Right lobe of liver (tissue), 6 donors: ENCODE results near the gene PHF3. TPM values are rescaled to one million over a fixed set of nuclear protein-coding genes. Genes with fewer than 3 reads are reported as not detected.

Experiments
- ATAC-seq, 4 donors: fragments of 200-7000 bp; cut with Tn5 transposase; one replicate each; pipeline ENCODE4 v1.9.1; 2020; ENCODE audit warnings: mild to moderate bottlenecking in 4 of 4, moderate library complexity in 4 of 4
- DNase-seq, 3 donors: peaks; one replicate each; pipeline ENCODE4 v3.0.0-alpha.2; 2020
- H3K27ac ChIP-seq, 3 donors: fragments of 200-600 bp; one replicate each; pipeline ENCODE4 v1.8.0; 2022
- H3K27me3 ChIP-seq, 2 donors: fragments of 200-600 bp; one replicate each; pipeline ENCODE4 v1.8.0; 2022
- H3K36me3 ChIP-seq, 4 donors: fragments of 200-600 bp; sonication (generic) in 1 of 4; one replicate each; pipeline versions ENCODE4 v1.5.1 to v1.8.0; 2017 to 2022; ENCODE audit warnings: control low read depth in 1 of 4
- H3K4me1 ChIP-seq, 4 donors: fragments of 200-600 bp; sonication (generic) in 1 of 4; one replicate each; pipeline versions ENCODE4 v1.5.1 to v1.8.0; 2017 to 2022; ENCODE audit warnings: control low read depth in 1 of 4
- H3K4me3 ChIP-seq, 3 donors: fragments of 200-600 bp; one replicate each; pipeline ENCODE4 v1.8.0; 2022
- H3K9me3 ChIP-seq, 4 donors: fragments of 200-600 bp; sonication (generic) in 1 of 4; one replicate each; pipeline versions ENCODE4 v1.5.1 to v1.8.0; 2017 to 2022; ENCODE audit warnings: control low read depth in 1 of 4
- CTCF ChIP-seq, 4 donors: fragments of 200-600 bp in 3 of 4; fragments of 450-650 bp in 1 of 4; IDR thresholded peaks; one replicate each; pipeline versions ENCODE4 v1.5.1 to v1.8.0; 2016 to 2022; ENCODE audit warnings: antibody characterized with exemption in 4 of 4, mild to moderate bottlenecking in 2 of 4
- POLR2A ChIP-seq: fragments of 450-650 bp; IDR thresholded peaks from one replicate; pipeline ENCODE4 v1.6.1; 2017; ENCODE audit warnings: antibody characterized with exemption, mild to moderate bottlenecking
- WGBS: methylation state at CpG from one replicate; pipeline ENCODE4 v1.1.6; 2018; ENCODE audit warnings: low coverage, low lambda C conversion rate; ENCODE audit not compliant: insufficient coverage; ENCODE audit errors: missing lambda C conversion rate; 5-methylcytosine and 5-hydroxymethylcytosine counted together
- intact Hi-C, 2 donors: fragments of 100-400 bp; cut with DNase I; formaldehyde crosslinking; loops; one replicate each; pipeline versions ENCODE4 v1.11.2 to v1.14.1; 2022
- total RNA-seq, 6 experiments: library from RNA; depleted of rRNA in 2 of 6; stranded (reverse); fragments of >200 nt in 2 of 6; fragmentation: NEBNext Ultra II Directional in 3 of 6; extraction: Animal tissue kit (Norgen Biotek cat#: 25700) in 3 of 6; gene quantifications; one replicate each; pipeline versions ENCODE4 v1.1.0 to v1.2.4, GENCODE V29; 2016 to 2023
- donor health status: DM: no; HTN: yes; CAD: no.
- donor health status: DM: no; HTN: no; CAD: no.
- donor health status: DM: no; HTN: no; CAD: no.
- donor health status: DM: no; HTN: yes; CAD: no.
- donor health status: DM: no; HTN: yes; CAD: no.

PHF3 gene
- total RNA-seq, 6 experiments from 2014 or later: 22.1 to 35.2 (median 31.5) TPM

GRCh38 chr6:63673692-63674091 lies 38.1 kb downstream of the PHF3 start:
- peaks cover 0 to 61% (median 24%) of the 10 kb centered on the region in 4 donors for H3K4me1 ChIP-seq
- intact Hi-C loops: no loop called here
- DNase-seq: no peak
- H3K9me3 ChIP-seq: no peaks in the 10 kb centered on the region
- no peak overlapping the region for H3K4me3 ChIP-seq
- no peak for TF ChIP-seq CTCF (IDR thresholded peaks at IDR 0.05)
- no peak for TF ChIP-seq POLR2A
- H3K27ac ChIP-seq: no peak overlapping the region
- no peak for ATAC-seq
- no peaks in the 10 kb centered on the region for H3K27me3 ChIP-seq
- no peaks in the 10 kb centered on the region for H3K36me3 ChIP-seq
- 86% methylated on average over 2 of the region's 2 CpGs for WGBS

GRCh38 chr6:63674635-63675034 lies 39.0 kb downstream of the PHF3 start:
- H3K4me1 ChIP-seq: peaks cover 0 to 61% (median 24%) of the 10 kb centered on the region in 4 donors

GRCh38 chr6:63675138-63675537 lies 39.5 kb downstream of the PHF3 start:
- H3K4me3 ChIP-seq: no peak overlapping the region
- H3K36me3 ChIP-seq: no peaks in the 10 kb centered on the region
- H3K9me3 ChIP-seq: no peaks in the 10 kb centered on the region
- DNase-seq (no peak), ATAC-seq (peak in 2 of 4 donors; percentile 39 to 40)
- 73% methylated on average over 1 of the region's 1 CpG for WGBS
- intact Hi-C loops: no loop called here
- H3K4me1 ChIP-seq: peaks cover 0 to 61% (median 24%) of the 10 kb centered on the region in 4 donors
- H3K27ac ChIP-seq: peak overlapping the region; percentile 4 to 80 (median 29)
- H3K27me3 ChIP-seq: no peaks in the 10 kb centered on the region
- TF ChIP-seq CTCF (IDR thresholded peaks at IDR 0.05): no peak
- no peak for TF ChIP-seq POLR2A

More at GRCh38 chr6:63674635-63675034, 39.0 kb downstream of the PHF3 start:
- no peaks in the 10 kb centered on the region for H3K9me3 ChIP-seq
- WGBS: 9% methylated on average over 3 of the region's 3 CpGs
- peak overlapping the region in 2 of 3 donors; percentile 4 to 80 for H3K27ac ChIP-seq
- intact Hi-C loops: no loop called here
- TF ChIP-seq POLR2A (no peak), CTCF (IDR thresholded peaks at IDR 0.05) (no peak)
- ATAC-seq (peak in 2 of 4 donors; percentile 26 to 54), DNase-seq (no peak)
- no peaks in the 10 kb centered on the region for H3K27me3 ChIP-seq
- H3K4me3 ChIP-seq: no peak overlapping the region
- no peaks in the 10 kb centered on the region for H3K36me3 ChIP-seq

- ATAC-seq (peak; percentile 3 to 15 (median 11)), DNase-seq (no peak)
- TF ChIP-seq CTCF (IDR thresholded peaks at IDR 0.05) (no peak), POLR2A (no peak)
- peak overlapping the region; percentile 76 to 81 (median 80) for H3K27ac ChIP-seq
- no peaks in the 10 kb centered on the region for H3K9me3 ChIP-seq
- H3K4me3 ChIP-seq: no peak overlapping the region
- intact Hi-C loops: no loop called here
- H3K27me3 ChIP-seq: no peaks in the 10 kb centered on the region
- H3K36me3 ChIP-seq: no peaks in the 10 kb centered on the region
- WGBS: 74% methylated on average over 3 of the region's 3 CpGs
- peaks cover 0 to 61% (median 21%) of the 10 kb centered on the region in 4 donors for H3K4me1 ChIP-seq
Observed at GRCh38 chr6:63676412-63677114, 41.0 kb downstream of the PHF3 start.
